Measurements from ENCODE around the gene SLC25A21.
"Not testable (repeated sequence)": the region's sequence is repeated elsewhere in the genome, so short reads cannot be mapped to it uniquely, and the experiment has no call there.

Gene SLC25A21

DNA sequence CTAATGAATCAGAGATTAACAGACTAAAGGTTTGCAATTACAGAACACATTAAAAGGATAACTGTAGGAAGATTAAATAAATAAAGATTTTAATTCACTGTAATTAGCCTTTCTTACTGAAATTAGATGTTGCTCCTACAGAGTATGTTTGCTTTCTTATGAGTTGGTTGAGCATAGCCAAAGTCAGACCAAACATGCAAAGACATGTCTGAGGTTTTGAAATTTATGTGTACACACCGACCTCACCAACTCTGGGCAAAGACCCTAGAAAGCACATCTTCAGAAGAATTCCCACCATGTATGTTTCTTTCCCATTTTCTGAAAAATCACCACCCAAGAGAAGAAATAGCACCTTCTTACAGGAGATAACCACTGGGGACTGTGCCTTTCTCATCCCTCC lies 351.5 kb downstream of the SLC25A21 start:
- no peak for DNase-seq (ENCODE audit: low spot score)

DNA sequence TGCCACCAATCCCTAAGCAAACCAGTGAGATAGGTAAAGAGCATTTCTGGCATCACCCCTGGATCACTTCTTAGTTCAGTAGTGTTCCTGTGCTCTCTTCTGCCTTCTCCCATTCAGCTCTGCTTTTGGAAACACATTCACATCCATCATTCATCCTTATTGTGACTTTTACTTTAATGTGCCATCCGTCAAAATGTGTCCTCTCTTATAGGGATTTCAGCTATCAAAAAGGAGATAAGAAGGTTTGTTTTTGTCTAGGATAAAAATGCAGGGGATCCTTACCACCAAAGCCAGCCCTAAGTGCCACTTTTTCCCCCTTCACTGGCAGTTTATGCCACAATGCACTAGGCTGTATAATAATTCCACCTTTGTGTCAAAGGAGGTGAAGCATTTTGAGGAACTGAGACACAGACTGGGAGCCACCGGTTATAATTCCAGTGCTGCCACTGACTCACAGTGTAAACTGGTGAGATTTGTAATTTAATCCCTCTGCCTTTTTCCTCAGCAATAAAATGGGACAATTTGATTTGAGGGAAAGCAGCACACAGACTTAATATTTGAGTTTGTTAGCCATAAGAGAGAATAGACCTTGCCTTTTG lies 352.2 kb downstream of the SLC25A21 start:
- no peak for DNase-seq (ENCODE audit: low spot score)

DNA sequence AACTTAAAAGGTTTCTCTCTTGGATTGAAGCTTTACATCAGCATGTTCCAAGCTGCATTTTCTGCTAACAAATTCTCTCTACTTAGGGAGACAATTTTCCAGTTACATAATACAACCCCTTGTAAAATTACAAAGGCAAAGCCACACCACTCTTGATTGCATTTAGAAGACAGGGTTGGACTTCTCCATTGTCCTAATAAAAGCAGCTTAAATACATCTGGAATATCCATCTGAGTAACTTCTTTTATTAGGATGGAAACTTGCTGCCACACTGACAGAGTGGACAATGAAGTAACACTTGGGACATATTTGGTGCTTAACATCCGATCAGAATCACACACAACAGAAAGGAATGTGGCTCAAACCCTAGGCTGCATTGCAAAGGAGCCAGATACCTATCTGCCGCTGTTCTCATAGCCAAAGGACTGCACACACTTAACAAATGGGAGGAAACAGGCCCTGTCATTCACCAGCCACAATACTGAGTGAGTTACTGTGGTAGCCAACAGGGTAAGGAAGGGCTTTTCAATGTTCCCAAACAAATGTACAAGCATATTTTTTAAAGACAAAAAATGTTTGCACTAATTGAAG lies 353.5 kb downstream of the SLC25A21 start:
- DNase-seq (ENCODE audit: low spot score): no peak

DNA sequence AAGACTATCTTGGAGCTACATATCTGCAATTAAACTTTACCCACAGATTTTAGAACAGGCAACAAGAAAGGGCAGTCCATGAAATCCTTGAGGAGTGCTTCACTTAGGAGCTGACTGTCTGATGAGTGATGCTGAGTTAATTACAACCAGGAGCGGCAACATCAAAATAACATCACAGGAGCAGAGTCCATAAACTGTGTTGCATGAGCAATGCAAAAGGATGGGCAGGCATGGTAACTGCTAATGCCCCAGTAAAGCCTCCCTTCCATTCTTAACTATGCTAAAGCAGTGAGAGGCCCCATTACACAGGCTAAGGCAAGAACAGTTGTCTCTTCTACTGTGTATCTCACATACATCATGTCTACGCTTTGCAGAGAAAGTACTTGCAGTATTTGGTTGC lies 354.2 kb downstream of the SLC25A21 start:
- no peak for DNase-seq (ENCODE audit: low spot score)

DNA sequence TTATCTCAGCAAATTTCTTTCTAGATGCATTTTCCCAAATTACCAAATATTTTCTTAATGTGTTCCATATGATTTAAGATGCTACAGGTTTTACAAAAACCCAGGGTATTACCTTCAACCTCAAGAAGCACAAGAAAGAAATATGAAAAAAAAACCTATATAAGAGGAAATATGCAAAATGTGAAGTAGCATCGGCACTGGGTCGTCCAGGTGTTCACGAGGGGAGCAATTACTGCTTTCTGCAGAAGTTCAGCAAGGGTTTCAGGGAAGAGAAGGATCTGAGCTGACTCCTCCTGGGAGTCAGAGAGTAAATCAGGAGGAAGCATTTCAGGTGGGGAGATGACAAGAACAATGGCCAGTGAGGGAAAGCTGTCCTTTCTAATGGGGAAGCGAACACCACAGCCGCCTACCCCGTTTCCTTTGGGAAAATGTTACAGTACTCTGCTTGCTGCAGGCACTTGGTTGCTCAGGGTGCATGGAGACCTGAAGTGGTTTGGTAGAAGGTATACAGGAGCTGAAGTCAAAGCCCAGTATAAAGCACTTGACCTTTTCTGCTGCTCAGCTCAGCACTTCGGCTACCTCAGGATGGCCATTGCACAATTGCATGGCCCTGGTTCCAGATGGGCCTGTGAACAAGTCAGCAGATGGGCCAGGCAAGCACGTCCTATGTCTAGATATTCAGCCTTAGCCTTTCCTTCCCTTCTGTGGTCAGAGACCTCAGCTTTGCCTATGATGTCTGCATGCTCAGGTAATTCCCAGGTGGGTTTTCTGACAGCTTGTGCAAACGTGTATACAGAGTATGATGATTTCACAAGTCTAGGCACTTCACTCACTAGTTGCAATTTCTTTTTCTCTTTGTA lies 355.1 kb downstream of the SLC25A21 start:
- no peak for DNase-seq (ENCODE audit: low spot score)

DNA sequence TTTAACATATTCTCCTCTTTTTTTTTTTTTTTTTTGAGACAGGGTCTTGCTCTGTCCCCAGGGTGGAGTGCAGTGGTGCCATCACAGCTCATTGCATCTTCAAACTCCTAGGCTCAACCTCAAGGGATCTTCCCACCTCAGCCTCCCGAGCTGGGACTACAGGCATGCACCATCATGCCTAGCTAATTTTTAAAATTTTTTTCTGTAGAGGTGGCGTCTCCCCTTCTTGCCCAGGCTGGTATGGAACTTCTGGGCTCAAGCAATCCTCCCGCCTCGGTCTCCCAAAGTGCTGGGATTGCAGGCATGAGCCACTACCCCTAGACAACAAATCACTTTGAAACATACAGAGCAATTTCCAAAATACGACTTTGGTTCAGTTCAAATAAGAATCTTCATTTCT lies 355.9 kb downstream of the SLC25A21 start:
- DNase-seq (ENCODE audit: low spot score): no peak

DNA sequence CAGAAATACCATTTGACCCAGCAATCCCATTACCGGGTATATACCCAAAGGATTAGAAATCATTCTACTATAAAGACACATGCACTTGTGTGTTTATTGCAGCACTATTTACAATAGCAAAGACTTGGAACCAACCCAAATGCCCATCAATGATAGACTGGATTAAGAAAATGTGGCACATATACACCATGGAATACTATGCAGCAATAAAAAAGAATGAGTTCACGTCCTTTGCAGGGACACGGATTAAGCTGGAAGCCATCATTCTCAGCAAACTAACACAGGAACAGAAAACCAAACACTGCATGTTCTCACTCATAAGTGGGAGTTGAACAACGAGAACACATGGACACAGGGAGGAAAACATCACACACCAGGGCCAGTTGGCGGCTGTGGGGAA lies 357.6 kb downstream of the SLC25A21 start:
- not testable (repeated sequence) for DNase-seq (ENCODE audit: low spot score)

DNA sequence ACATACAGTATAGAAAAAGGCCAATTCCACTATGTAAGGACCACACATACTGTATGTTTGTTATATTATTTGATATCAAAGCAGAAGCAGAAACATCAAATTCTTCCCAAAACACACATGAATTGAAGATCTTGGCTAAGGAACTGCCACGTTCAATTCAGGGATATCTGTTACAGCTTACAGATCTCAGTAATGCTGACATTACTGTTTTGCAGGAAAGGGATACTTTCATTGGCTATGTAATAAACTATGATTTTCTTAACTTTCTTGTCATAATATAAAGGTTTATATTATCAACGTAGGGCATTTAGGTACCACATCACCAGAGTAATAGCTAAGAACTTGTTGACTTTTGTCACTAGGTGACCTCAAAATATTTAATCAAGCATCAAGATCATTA lies 362.2 kb downstream of the SLC25A21 start:
- no peak for DNase-seq (ENCODE audit: low spot score)

DNA sequence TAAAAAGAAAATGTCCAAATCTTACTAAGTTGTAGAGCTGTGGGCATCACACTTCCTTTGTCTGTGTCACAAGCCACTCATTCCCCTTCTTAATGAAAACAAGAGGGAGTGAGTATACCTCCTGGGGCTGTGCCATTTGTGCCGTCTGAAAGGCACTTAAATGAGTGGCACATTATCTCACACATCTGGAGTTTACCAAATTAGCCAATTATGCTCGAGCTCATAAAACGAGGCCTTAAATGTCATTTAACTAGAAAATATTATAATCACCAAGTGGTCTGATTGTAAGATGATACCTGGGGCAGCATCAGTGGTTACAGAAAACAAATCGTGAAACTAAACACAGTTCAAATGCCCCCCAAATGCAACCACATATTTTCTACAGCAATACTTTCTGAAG lies 364.7 kb downstream of the SLC25A21 start:
- DNase-seq (ENCODE audit: low spot score): no peak

DNA sequence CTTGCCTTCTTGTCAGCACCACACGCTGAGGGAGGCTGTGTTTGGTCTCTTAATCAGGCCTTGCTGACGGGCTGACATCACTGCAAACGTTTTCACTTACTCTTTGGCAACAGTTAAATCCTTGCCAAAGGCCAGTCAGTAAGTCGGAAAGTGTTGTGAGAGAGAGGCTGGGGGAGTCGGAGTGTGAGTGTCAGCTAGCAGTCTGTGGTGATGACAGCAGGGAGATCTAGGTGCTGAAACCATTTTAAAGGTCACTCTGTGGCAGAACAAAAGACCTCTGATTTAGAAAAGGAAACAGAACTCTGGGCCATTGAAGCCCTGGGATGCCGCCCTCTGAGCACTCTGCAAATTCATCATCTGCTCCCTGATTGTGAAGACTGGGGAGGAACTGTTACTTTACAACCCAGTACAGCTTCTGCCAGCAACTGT lies 367.3 kb downstream of the SLC25A21 start:
- DNase-seq (ENCODE audit: low spot score): no peak

DNA sequence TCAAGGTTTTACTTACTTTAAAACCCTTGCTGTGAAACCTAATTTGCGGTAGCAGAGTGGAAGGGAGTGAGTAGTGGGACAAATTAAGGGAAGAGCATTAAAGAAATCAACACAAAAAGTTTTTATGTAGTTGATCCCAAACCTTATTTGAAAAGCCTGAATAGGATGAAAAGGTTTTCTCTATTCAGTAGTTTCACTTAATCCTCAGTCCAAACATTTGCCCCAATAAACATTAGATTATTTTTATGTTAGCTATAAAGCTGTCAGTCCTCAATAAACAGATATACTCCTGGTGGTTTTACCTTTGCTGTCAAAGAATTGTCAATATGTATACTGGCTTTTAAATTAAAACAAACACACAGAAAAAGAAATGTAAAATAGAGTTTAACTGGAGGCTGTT lies 374.8 kb downstream of the SLC25A21 start:
- DNase-seq (ENCODE audit: low spot score): no peak

DNA sequence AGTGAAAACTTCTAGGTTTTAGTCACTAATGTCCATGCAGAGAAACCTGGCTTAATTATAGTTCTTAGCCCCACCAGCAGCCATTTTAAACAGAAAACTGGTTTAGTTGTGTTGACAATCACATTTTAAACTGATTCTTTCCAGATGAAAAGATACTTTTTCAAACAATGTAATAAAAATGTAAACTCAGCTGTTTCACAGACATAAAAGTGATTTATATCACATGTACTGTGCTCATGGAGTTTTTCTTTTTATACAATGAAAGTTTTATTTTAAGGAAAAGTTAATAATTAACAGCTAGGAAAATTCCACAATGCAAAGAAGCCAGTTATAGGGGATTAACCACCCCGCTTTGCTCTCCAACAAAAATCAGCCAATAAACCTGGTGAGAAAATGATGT lies 381.0 kb downstream of the SLC25A21 start:
- DNase-seq (ENCODE audit: low spot score): no peak

DNA sequence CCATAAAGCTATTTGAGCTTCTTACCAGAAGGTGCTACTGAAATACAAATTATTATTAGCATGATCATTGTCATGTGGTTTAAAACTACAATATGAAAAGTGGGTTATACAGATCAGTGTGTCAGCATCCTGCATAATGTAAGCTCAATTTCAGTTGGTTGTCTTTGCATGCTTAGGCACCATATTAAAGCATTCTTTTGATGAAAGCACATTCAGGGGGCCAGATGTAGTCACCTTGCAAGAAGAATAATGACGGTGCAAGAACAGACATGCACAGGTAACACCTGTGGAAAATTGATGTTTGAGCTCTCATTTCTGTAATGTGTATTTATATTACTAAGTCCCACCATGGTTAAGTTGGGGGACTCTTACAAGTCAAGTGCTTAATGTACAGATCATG lies 386.9 kb downstream of the SLC25A21 start:
- DNase-seq (ENCODE audit: low spot score): no peak

DNA sequence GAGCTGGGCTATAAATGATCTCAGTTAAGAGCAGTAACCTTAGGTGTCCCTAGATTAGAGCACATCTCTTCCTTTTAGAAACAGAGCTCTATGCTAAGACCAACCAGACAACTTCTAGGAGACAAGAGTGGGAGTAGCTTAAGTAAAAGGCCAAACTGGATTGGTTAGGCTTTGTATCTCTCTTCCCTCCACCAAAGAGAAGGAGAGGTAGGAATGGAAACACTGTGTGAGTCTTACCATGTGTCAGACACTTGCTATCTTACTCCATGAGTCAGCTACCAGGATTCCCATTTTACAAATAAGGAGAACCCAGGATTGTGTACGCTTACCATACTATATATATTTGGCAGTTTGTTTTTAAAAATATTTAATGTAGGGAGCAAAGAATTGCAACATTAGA lies 387.9 kb downstream of the SLC25A21 start:
- DNase-seq (ENCODE audit: low spot score): no peak

DNA sequence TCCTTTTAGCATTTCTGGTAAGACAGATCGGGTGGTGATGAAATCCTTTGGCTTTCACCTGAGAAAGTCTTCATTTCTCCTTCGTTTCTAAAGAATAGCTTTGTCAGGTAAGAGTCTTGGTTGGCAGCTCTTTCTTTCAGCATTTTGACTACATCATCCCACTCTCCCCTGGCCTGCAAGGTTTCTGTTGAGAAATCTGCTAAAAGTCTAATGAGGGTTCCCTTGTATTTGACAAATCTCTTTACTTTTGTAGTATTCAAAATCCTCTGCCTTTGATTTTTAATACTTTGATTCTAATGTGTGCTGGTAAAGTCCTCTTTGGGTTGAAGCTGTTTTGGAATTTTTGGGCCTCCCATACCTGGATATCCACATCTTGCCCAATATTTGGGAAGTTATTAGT lies 390.5 kb downstream of the SLC25A21 start:
- DNase-seq (ENCODE audit: low spot score): no peak

DNA sequence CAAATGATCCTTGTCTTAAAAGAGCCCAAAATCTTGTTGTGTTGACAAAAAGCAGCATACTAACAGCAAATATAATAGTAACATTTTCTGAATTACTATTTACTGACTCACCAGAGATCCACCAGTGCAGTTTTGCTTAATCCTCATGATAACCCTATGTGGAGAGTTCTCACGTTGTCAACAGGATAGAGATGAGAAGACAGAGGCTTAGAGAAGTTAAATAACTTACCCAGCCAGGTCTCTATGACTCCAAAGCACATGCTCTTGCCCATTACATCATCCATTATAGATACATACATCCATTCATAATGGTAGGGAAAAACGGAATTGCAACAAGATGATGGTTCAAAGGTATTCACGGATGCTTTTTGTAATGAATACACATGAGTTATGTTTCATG lies 398.8 kb downstream of the SLC25A21 start:
- DNase-seq (ENCODE audit: low spot score): no peak

DNA sequence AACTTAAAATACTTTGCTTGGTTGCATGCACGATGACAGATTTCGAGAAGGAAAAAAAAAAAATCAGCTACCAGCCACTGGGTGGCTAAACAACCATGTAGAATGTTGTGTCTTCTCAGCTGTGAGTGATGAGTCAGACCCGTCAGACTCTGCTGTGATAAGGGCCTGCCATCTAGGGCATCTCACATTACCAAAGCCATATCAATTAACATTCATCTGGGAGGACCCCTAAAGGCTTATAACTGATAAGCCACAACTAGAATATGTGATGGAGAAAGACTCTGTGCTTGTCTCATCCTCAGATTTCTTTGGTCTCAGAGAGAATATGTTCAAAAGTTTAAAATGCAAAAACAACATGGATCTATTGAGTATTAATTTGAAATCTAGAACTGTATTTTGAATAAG lies 399.3 kb downstream of the SLC25A21 start:
- DNase-seq (ENCODE audit: low spot score): no peak

DNA sequence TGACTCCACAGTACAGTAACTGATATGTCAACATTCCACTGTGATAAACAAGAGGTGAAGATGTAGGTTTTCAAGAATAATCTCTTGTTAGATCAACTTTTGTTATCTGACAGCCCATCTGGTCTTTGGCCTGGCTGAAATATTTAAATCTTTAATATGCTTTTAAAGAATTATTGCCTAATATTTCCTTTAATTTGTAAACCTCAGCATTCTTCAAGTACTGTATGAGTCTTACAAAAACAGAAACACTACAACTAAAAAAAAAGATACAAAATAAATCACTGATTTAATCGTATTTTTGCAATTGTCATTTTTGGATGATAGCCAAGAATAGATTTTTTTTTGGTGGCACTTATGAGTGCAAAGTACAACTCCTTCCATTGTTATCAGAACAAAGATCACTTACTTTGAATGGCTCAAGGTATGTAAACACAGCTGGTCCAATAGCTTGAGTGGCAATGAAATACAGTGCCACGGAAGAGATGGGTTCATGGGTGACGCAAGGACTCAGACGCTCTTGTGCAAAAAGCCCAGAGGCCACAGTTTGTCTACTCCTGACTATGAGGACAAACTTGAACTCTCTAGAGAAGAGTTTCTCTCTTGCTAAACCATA lies 401.3 kb downstream of the SLC25A21 start:
- no peak for DNase-seq (ENCODE audit: low spot score)

DNA sequence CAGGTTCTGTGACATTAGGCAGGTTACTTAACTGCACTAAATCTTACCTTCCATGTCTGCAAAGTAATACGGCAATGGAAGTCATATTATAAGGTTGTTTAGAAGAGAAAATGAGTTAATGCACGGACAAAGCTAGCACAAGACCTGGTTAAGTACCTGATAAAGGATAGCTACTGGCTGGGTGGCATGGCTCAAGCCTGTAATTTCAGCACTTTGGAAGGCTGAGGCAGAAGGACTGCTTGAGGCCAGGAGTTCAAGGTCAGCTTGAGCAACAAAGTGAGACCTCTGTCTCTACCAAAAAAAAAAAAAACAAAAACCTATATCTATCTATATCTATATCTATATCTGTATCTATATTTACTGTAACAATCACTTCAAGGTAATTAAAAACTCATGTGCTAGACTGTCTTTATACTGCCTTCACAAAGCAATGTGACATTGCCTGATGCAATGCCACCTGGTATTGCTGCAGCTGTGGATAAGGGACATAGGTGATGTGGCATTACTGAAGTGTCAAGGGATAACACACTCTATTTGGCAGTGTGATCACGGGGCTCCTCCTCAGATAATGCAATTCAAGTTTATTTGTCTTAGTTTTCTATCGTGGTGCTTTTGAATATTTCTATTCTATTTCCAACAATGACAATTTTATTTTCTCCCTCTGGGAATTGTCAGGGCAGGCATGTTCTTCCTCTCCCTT lies 403.6 kb downstream of the SLC25A21 start:
- no peak for DNase-seq (ENCODE audit: low spot score)

DNA sequence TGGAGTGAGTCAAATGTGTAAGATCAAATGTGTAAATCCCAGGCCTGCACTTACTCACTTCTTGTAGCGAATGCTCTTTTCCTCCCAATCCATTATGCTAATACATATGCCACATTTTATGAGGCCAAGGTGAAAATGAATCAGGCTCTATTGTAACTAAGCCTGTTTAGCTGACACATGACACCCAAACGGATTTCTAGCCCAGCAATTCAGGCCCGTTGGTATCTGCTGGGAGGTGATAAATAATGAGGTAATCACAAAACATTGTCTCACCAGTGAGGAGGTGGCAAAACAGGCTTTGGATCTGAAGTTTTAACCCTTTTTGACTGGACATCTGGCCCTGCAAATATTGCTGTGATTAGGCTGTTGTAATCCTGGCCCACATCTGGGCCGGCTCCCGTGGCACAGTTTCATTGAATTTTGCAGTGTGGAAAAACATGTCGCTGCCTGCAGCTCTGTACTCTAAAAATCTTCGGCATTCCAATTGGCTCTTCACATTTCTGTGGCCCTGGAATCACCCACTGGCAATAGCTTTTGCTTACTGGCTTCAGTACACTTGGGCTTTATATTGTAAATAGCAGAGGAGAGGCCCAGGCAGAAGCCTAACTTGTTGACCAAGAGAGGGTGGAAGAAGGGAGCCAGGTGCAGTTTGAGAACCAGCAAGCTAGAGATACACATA lies 404.7 kb downstream of the SLC25A21 start:
- no peak for DNase-seq (ENCODE audit: low spot score)

DNA sequence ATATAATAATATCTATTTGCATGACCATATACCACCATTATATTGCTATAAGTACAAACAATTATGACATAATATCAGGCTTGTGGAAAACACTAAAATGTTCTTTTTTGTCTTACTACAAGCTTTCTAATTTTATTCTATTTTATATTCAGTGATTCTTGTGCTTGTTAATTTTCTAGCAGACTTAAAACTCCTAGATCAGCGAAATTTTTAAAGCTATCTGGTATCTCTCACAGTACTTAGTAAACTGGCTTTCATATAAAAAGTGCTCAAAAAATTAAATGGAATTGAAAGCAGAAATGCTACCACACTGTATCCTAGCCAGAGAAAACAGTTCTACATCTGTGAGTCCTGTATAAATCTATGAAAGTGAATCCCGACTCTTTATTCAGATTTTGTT lies 405.4 kb downstream of the SLC25A21 start:
- no peak for DNase-seq (ENCODE audit: low spot score)
